ELR (cell line): ENCODE data around the gene FOXN3.
"Not testable (repeated sequence)": the region's sequence is repeated elsewhere in the genome, so short reads cannot be mapped to it uniquely, and the experiment has no call there.

Source experiments
- DNase-seq: peaks from one replicate; pipeline ENCODE4 v3.0.0-alpha.2; 2015; ENCODE audit warnings: low read depth

FOXN3 gene

DNA sequence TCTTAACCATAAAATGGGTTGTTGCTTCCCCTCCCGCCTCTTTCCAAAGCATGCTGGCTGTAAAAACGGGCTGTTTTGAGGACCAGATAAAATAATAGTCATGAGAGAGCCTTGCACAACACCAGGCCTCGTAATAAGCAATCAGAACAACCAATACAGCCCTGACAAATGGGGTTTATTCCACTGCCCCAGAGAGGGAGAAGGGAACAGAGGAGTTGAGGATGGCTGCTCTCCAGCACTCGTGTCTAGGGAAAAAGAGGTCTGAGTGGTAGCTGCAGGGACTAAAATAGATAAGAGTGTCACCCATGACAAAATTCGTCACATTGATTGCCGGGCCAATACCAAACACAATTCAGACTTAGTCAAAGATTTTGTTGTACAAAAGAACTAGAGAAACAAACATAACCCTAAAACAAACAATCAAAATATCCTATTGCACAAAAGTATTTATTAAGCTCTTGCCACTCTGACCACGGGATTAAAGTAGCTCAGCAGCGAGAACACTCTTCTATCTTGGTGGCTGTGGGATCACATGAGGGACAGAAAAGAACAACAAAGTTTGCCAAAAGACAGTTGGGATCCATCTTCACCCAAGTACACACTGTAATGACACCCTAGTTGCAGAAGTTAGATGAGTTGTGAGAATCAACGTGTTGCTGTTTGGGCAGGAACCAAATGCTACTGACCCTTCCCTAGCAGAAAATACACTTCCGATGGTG is 188.0 kb downstream of the FOXN3 start:
- no peak for DNase-seq

- no peak for DNase-seq
Measured at GRCh38 chr14:89227496-89227836, 189.6 kb downstream of the FOXN3 start.

- DNase-seq, result no peak
Measured at GRCh38 chr14:89226801-89227495, 190.1 kb downstream of the FOXN3 start.

DNA sequence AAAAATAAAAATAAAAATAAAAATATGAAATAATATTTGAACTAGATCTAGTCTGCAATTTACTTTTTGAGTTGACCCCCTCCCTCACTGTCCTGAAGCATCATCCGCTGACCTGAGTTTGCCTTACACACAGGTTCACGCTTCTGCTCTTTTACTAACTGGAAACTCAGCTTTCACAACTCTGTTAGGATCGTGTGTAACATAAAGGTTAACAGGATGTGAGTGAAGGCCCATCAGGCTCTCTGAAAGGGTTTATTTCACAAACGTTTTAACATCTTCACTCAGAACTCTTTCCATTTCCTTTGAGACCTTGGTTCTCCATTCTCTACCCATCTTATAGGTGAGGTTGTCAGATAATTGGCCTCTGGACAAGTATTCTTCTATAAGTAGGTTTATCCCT is 191.4 kb downstream of the FOXN3 start:
- DNase-seq, result no peak

DNA sequence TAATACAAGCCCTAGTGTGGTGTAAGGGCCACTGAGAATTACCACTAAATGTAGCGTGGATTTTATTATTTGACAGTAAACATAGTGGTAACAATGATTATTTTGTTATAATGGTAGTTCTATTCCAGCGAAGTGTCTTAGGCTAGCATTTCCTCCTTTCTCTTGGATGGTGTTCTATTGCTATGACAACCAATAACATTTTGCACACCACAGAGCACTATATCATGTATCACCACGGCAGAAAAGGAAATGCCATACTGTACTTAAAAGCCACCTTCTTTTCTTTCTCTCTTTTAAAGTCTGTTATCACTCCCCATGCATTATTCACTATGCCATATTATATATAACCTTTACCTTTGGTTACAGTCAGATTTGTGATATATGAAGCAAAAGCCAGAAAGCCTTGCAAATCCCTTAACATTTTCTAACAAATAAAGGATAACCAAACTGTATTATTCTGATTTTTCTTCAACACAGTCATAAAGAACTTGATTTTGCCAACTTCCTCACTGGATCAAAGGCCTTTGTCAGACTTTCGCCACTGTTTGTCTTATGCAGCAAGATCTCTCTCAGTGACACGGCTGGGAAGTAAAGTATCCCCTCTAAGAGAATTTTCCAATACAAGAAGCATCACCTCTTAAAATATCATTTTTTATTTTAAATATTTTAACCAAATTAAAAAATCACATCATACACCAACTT is 195.8 kb downstream of the FOXN3 start:
- no peak for DNase-seq

DNA sequence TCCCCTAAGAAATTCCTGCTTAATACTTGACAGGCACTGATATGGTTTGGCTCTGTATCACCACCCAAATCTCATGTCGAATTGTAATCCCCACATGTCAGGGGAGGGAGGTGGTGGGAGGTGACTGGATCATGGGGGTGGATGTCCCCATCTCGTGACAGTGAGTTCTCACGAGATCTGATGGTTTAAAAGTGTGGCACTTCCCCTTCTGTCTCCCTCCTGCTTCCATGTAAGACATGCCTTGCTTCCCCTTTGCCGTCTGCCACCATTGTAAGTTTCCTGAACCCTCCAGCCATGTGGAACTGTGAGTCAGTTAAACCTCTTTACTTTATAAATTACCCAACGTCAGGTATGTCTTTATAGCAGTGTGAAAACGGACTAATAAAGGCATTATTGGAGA is 198.0 kb downstream of the FOXN3 start:
- no peak for DNase-seq

DNA sequence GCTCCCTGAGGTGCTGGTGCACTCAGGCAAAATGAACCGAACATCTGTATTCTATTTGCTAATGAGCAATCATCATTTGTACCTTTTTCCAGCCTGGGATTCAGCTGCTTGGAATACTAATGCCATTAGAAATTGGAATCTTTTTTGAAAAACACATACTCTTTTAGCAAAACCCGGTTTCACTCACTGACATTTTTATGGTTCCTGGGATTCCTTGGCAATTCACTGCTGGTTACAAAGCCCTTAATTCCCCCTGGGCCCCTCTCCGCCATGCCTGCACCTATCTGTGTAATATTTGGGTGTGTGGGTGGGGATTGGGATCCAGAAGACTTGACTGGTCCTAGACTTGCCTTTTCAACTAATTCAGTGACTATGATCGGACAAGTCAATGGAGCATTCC is 199.1 kb downstream of the FOXN3 start:
- no peak for DNase-seq

DNA sequence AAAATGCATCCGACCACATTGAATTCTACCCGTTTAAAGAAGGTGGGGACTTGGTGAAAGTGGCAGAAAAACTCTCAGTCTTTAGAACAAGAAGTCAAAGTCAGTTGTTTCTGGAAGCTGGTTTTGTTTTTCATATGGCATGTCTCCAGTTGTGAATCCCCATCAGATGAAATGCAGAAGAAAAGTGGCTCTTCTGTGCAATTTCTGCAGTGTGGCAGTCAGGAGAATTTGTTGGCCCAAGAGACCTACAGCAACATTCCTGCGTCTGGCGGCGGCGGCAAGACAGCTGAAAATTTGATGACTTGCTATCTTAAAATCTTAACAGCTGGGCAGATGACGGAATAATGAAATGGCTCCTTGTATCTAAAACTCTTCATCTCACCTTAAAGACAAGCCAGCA is 201.5 kb downstream of the FOXN3 start:
- DNase-seq, result no peak

- DNase-seq, result no peak
Measured at GRCh38 chr14:89215114-89215513, 201.9 kb downstream of the FOXN3 start.

GRCh38 chr14:89214221-89214965 is 202.6 kb downstream of the FOXN3 start:
- no peak for DNase-seq

DNA sequence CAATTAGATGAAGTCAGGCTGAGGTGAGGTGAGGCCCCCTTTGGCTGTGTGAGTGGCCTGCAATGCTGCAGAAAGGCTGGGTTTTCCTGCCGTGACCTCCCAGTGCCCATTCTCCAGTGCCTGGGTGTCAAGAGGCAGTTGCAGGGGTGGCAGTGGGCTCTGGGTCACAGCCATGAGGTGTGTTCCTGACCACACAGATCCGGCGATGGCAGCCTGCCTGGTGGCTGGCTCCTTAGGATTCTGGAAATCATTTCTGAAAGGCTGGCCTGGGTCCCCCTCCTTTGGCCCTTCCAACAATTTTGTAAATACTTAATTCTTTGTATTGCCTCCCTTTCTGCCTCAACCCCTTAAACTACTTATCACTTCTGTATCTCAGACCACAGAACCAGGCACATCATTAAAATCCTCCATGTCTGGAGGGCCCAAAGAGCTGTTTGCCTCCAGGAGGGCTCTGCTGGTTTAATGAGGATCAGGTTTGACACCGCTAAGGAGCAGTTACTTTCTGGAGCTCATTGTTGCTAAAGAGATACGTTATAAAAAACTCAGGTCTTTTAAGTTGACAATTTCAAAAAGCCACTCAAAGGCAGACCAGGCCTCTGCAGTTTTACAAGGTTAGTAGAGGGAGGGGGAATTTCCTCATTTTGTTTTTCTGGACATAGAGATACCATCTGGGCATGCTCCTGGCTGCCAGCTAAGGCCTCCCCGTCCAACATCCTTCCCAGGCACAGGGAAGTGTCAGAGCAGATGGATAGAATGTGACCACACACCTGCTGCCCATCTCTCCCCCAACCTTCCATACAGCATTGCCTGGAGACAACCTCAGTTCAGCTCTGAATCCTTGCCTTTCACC is 204.4 kb downstream of the FOXN3 start:
- no peak for DNase-seq

- DNase-seq, result no peak
Measured at GRCh38 chr14:89209558-89209957, 207.5 kb downstream of the FOXN3 start.

DNA sequence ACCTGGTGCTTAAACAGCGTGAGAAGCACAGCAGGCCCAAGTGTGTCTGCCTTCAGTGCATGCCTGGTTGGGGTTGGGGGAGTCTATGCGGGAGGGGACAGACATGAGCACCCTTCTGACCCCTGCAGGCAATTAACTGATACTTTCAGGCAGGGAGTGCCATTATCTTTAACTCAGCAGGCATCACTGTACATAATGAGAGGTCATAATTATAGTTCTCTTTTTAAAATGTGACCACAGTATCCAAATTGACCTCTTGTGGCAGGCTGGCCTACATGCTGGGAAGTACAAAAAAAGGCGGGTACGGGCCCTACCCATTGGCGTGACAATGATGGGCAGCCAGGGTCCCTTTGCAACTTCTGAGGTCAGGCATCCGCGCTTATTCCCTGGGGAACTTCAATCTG is 209.1 kb downstream of the FOXN3 start:
- DNase-seq, result no peak

GRCh38 chr14:89206389-89207031 is 210.5 kb downstream of the FOXN3 start:
- no peak for DNase-seq

DNA sequence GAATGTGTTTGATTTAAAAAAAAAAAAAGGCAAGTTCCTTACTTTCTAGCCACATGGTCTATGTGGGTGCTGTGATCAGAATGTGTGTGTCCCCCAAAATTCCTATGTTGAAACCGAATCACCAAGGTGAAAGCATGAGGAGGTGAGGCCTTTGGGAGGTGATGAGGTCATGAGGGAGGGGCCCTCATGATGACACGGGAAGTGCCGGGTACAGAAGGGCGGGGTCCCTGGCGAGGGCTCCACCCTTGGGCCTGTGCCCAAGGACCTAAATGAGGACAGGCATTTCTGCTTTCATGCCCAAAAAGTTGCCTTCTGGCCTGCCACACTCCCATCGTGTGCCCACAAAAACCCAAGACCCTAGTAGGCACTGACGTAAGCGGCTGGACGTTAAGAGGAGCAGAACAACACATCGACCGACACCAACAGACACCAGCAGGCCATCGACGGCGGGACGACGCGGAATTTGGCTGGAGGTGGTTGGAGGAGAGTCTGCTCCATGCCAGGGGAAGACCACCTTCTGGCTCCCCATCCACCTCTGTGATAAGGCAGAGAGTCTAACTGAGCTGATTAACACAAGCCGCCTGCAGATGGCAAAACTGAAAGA is 211.8 kb downstream of the FOXN3 start:
- DNase-seq, result no peak

GRCh38 chr14:89202413-89203190 is 214.4 kb downstream of the FOXN3 start:
- no peak for DNase-seq

DNA sequence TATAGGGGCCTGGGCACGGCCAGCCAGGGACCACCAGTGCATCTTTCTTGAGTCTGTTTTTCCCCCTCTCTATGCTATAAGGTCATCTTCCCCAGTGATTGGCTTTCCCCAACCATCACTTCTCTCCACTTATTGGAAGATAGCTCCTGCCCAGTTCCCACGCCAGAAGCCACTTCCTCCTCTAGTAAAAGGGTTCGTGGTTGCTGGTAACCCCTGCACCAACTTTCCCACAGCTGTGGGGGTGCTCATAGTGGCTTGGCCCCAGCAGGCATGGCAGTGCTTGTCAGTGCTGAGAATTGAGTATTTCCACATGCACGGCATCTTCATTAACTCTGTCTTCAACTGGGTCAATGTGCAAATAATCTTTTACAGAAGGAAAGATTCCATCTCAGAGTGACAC is 215.4 kb downstream of the FOXN3 start:
- DNase-seq, result no peak

GRCh38 chr14:89199357-89199756 is 217.7 kb downstream of the FOXN3 start:
- not testable (repeated sequence) for DNase-seq

DNA sequence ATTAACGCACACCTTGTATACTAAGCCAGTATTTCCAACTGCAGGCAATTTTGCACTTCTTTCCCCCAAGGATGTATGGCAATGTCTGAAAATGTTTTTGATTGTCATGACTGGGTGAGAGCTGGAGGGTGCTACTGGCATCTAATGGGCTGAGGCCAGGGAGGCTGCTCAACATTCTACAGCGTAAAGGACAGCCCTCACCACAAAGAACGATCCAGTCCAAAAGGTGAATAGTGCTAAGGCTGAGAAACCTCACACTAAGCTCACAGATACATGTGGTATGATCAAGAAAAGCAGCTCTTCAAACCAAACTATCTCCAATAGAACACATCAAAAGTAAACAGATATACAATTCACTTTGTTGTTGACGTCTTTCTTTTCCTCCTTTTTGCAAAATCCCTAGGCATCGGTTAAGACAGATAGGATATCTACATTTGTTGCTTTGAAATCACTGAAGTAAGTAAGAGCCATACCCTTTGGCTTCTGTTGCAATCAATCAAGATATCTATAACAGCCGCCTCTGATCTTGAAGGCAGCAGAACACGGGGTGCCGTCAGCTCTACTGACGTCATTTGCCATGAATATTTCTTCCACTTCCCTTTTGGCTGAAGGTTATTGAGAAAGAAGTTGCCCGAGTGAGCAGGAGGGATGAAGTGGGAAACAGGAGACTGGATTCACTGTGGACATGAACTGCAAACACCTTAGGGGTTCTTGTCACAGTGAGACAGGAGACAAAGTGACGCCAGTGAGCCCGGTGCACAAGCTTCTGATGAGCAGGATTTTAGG is 218.3 kb downstream of the FOXN3 start:
- DNase-seq, result no peak
